Neural cell (in vitro differentiated cells): ENCODE data around the gene KRTAP10-3.

Source experiments
- CTCF ChIP-seq: fragments of 450-650 bp; IDR thresholded peaks from 2 replicates; pipeline ENCODE4 v1.5.1; 2014; ENCODE audit warnings: antibody characterized with exemption, mild to moderate bottlenecking, moderate library complexity; ENCODE audit not compliant: poor library complexity, severe bottlenecking
- EP300 ChIP-seq: fragments of 450-650 bp; conservative IDR thresholded peaks from 2 replicates; pipeline ENCODE4 v1.6.1; 2014; ENCODE audit warnings: antibody characterized with exemption, mild to moderate bottlenecking, moderate library complexity; ENCODE audit not compliant: poor library complexity, severe bottlenecking
- EZH2 ChIP-seq: fragments of 200-600, 300-800 bp; shearing (Covaris generic), sonication (generic); IDR thresholded peaks from 2 replicates; pipeline ENCODE4 v1.6.1; 2014; ENCODE audit warnings: antibody characterized with exemption, low read length, borderline replicate concordance, mild to moderate bottlenecking; ENCODE audit not compliant: insufficient read depth, poor library complexity, severe bottlenecking
- MXI1 ChIP-seq: fragments of 450-650 bp; conservative IDR thresholded peaks from 2 replicates; pipeline ENCODE4 v1.6.1; 2014; ENCODE audit warnings: antibody characterized with exemption, mild to moderate bottlenecking; ENCODE audit not compliant: poor library complexity, severe bottlenecking
- POLR2AphosphoS5 ChIP-seq: IDR thresholded peaks from 2 replicates; pipeline ENCODE4 v1.6.1; 2012
- RAD21 ChIP-seq: fragments of 450-650 bp; conservative IDR thresholded peaks from 2 replicates; pipeline ENCODE4 v1.6.1; 2014; ENCODE audit warnings: antibody characterized with exemption, mild to moderate bottlenecking, moderate library complexity
- REST ChIP-seq: IDR thresholded peaks from 2 replicates; pipeline ENCODE4 v1.6.1; 2012; ENCODE audit warnings: borderline replicate concordance
- SMC3 ChIP-seq: fragments of 450-650 bp; conservative IDR thresholded peaks from 2 replicates; pipeline ENCODE4 v1.6.1; 2014; ENCODE audit warnings: antibody characterized with exemption, mild to moderate bottlenecking, moderate library complexity; ENCODE audit not compliant: poor library complexity
- TAF1 ChIP-seq: IDR thresholded peaks from 2 replicates; pipeline ENCODE4 v1.6.1; 2012; ENCODE audit warnings: low read depth

DNA sequence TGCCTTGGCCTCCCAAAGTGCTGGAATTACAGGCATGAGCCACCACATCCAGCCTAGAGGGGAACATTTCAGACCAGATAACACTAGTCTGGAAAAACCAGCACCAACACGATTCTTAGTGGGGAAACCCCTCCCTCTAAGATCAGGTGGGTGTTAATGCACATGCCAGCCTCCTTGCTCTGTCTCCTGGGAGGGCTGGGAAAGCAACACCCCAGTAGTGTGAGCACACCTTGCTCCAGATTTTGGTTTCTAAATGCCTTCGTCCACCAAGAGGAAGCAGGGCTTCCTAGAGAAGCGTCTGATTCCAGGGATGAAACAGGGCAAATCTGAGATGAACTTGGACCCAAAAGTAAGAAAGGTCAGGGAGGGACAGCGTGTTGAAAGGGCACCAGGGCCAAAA, 12.7 kb upstream of the KRTAP10-3 start:
- TF ChIP-seq CTCF, result no peak
- no peak for TF ChIP-seq POLR2AphosphoS5
- no peak for TF ChIP-seq EZH2
- no peak for TF ChIP-seq REST
- no peak for TF ChIP-seq MXI1
- TF ChIP-seq EP300, result no peak
- TF ChIP-seq SMC3, result no peak
- no peak for TF ChIP-seq RAD21
- no peak for TF ChIP-seq TAF1
